ENCODE results near the gene ABCG1.

The ABCG1 gene

GRCh38 chr21:42264245-42265195, 45.6 kb downstream of the ABCG1 start:
- TF ChIP-seq PKNOX1 (IDR thresholded peaks at IDR 0.05) (no peak), LEF1 (IDR thresholded peaks at IDR 0.05; ENCODE audit: borderline replicate concordance) (no peak), BHLHE40 (IDR thresholded peaks at IDR 0.05; ENCODE audit: borderline replicate concordance) (no peak), NFRKB (IDR thresholded peaks at IDR 0.05) (no peak), SUZ12 (IDR thresholded peaks at IDR 0.05) (no peak), L3MBTL2 (conservative IDR thresholded peaks at IDR 0.05) (no peak), ARNT (IDR thresholded peaks at IDR 0.05) (no peak), ELF4 (IDR thresholded peaks at IDR 0.05) (no peak), TARDBP (IDR thresholded peaks at IDR 0.05) (no peak), FOXM1 (IDR thresholded peaks at IDR 0.05; ENCODE audit: borderline replicate concordance) (no peak)
- ChIA-PET CTCF (interaction anchor here (0.6 kb wide), 1 partner anchor 15 kb away, joined by 3 read pairs; no protein-coding TSS in a partner anchor), POLR2A (no interaction called here)

DNA sequence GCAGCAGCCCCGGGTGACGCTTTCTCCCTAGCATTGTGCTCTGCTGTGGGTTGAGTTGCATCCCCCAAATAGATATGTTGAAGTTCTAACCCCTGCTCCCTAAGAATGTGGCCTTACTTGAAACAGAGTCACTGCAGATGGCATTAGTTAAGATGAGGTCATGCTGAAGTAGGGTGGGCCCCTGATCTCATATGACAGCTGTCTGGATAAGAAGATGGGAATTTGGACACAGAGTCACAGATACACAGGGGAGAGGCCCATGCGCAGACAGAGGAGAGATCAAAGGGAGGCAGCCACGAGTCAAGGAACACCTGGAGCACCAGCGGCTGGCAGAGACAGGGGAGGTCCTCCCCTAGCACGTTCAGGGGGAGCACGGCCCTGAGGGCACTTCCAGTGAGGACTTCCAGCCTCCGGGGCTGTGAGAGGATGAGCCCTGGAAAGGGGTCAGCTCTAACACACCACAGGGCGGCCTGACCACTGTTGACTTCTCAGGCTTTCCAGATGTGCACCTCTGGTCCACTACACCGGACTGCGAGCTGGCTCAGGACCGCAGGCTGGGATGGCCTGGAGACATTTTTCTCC, 46.4 kb downstream of the ABCG1 start:
- no peak for DNase-seq (ENCODE audit: extremely low spot score)
- TF ChIP-seq ARNT (IDR thresholded peaks at IDR 0.05), result no peak
- no peak for TF ChIP-seq LEF1 (IDR thresholded peaks at IDR 0.05; ENCODE audit: borderline replicate concordance)
- no peak for TF ChIP-seq ELF4 (IDR thresholded peaks at IDR 0.05)
- no peak for TF ChIP-seq NFRKB (IDR thresholded peaks at IDR 0.05)
- no peak for TF ChIP-seq FOXA1 (IDR thresholded peaks at IDR 0.05)
- no peak for TF ChIP-seq HDGF (IDR thresholded peaks at IDR 0.05; ENCODE audit: borderline replicate concordance)
- no peak for TF ChIP-seq ZNF384 (IDR thresholded peaks at IDR 0.05)
- no peak for TF ChIP-seq BHLHE40 (IDR thresholded peaks at IDR 0.05; ENCODE audit: borderline replicate concordance)
- TF ChIP-seq L3MBTL2 (conservative IDR thresholded peaks at IDR 0.05), result no peak
- no peak for TF ChIP-seq SUZ12 (IDR thresholded peaks at IDR 0.05)
- TF ChIP-seq SP1 (IDR thresholded peaks at IDR 0.05), result no peak
- no peak for TF ChIP-seq TARDBP (IDR thresholded peaks at IDR 0.05)
- CTCF ChIA-PET, result interaction anchor here (0.8 kb wide), 1 partner anchor 12 kb away, joined by 3 read pairs; no protein-coding TSS in a partner anchor
- POLR2A ChIA-PET, result no interaction called here

More at GRCh38 chr21:42264245-42265195, 45.6 kb downstream of the ABCG1 start:
- DNase-seq (ENCODE audit: extremely low spot score), result no peak

DNA sequence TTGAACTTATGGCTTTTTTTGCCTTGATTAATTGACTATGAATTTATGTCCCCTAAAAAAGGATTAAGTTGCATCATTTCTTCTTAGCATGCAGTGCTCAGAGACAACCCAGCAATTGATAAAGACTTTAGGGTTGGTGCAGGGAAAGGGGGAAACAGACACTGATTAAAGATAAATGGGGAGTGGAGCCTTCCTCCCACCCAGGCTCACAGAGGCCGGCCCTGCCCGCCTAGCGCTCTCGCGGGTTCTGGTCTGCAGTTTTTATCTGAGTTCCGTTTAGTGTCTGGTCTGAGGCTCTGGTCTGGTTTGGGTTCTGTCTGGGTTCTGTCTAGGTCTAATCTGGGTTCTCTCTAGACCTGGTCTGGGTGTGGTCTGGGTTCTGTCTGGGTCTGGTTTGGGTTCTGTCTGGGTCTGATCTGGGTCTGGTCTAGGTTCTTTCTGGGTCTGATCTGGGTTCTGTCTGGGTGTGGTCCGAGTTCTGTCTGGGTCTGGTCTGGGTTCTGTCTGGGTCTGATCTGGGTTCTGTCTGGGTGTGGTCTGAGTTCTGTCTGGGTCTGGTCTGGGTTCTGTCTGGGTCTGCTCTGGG, 48.1 kb downstream of the ABCG1 start:
- no peak for DNase-seq (ENCODE audit: extremely low spot score)
- ChIA-PET CTCF (no interaction called here), POLR2A (no interaction called here)
- TF ChIP-seq CTBP1 (IDR thresholded peaks at IDR 0.05; ENCODE audit: borderline replicate concordance), result no peak
- TF ChIP-seq SP1 (IDR thresholded peaks at IDR 0.05), result no peak
- TF ChIP-seq FOXK2 (IDR thresholded peaks at IDR 0.05), result no peak
- TF ChIP-seq FOXA1 (IDR thresholded peaks at IDR 0.05), result no peak
- no peak for TF ChIP-seq HDGF (IDR thresholded peaks at IDR 0.05; ENCODE audit: borderline replicate concordance)
- TF ChIP-seq FOXM1 (IDR thresholded peaks at IDR 0.05; ENCODE audit: borderline replicate concordance), result no peak
- no peak for TF ChIP-seq ARNT (IDR thresholded peaks at IDR 0.05)
- no peak for TF ChIP-seq BHLHE40 (IDR thresholded peaks at IDR 0.05; ENCODE audit: borderline replicate concordance)
- TF ChIP-seq TARDBP (IDR thresholded peaks at IDR 0.05), result no peak
- no peak for TF ChIP-seq ZNF384 (IDR thresholded peaks at IDR 0.05)
- no peak for TF ChIP-seq L3MBTL2 (conservative IDR thresholded peaks at IDR 0.05)
- no peak for TF ChIP-seq SUZ12 (IDR thresholded peaks at IDR 0.05)
- no peak for TF ChIP-seq PKNOX1 (IDR thresholded peaks at IDR 0.05)
- TF ChIP-seq ELF4 (IDR thresholded peaks at IDR 0.05), result no peak
- no peak for TF ChIP-seq LEF1 (IDR thresholded peaks at IDR 0.05; ENCODE audit: borderline replicate concordance)
- no peak for TF ChIP-seq NFRKB (IDR thresholded peaks at IDR 0.05)

- TF ChIP-seq L3MBTL2 (conservative IDR thresholded peaks at IDR 0.05) (no peak), FOXK2 (IDR thresholded peaks at IDR 0.05) (no peak), HDGF (IDR thresholded peaks at IDR 0.05; ENCODE audit: borderline replicate concordance) (no peak)
- CTCF ChIA-PET, result interaction anchor here (2.2 kb wide), 1 partner anchor 10 kb away, joined by 14 read pairs; no protein-coding TSS in a partner anchor
- no peak for DNase-seq (ENCODE audit: extremely low spot score)
- POLR2A ChIA-PET, result no interaction called here
These were observed 50.4 kb downstream of the ABCG1 start for GRCh38 chr21:42269386-42269785.

DNA sequence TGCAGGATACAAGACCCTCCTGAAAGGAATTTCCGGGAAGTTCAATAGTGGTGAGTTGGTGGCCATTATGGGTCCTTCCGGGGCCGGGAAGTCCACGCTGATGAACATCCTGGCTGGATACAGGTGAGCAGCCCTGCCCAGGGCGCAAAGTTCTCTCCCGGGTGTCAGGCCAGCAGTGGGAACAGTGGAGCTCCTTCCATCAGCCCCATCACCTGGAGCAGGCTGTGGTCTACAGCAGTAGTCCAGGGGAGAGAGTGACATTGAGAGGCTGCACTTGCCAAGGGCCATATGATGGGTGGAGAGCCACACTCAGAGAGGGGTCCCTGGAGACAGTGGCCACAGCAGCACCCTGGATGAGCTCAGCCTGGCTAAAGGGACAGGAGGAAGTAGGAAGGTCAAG, 52.1 kb downstream of the ABCG1 start:
- TF ChIP-seq TARDBP (IDR thresholded peaks at IDR 0.05) (no peak), FOXK2 (IDR thresholded peaks at IDR 0.05) (no peak), SP1 (IDR thresholded peaks at IDR 0.05) (no peak), FOXA1 (IDR thresholded peaks at IDR 0.05) (no peak), LEF1 (IDR thresholded peaks at IDR 0.05; ENCODE audit: borderline replicate concordance) (no peak), PKNOX1 (IDR thresholded peaks at IDR 0.05) (no peak), ELF4 (IDR thresholded peaks at IDR 0.05) (no peak), FOXM1 (IDR thresholded peaks at IDR 0.05; ENCODE audit: borderline replicate concordance) (no peak), BHLHE40 (IDR thresholded peaks at IDR 0.05; ENCODE audit: borderline replicate concordance) (no peak), ZNF384 (IDR thresholded peaks at IDR 0.05) (no peak), SUZ12 (IDR thresholded peaks at IDR 0.05) (no peak), L3MBTL2 (conservative IDR thresholded peaks at IDR 0.05) (no peak), HDGF (IDR thresholded peaks at IDR 0.05; ENCODE audit: borderline replicate concordance) (no peak), CTBP1 (IDR thresholded peaks at IDR 0.05; ENCODE audit: borderline replicate concordance) (no peak), ARNT (IDR thresholded peaks at IDR 0.05) (no peak), NFRKB (IDR thresholded peaks at IDR 0.05) (no peak)
- CTCF ChIA-PET, result no interaction called here

More for the DNA sequence above, 52.1 kb downstream of the ABCG1 start:
- POLR2A ChIA-PET, result no interaction called here
- DNase-seq (ENCODE audit: extremely low spot score), result no peak

Data from HEK293T (cell line).